HG03280 (cell line): Measurements from ENCODE around the gene HMGXB4.
A peak's percentile ranks its signal among the peaks of the same experiment; 100 is the strongest.

Experiments used
- ATAC-seq: cut with Tn5 transposase; IDR thresholded peaks from one replicate; pipeline ENCODE4 v1.9.1; 2021; ENCODE audit warnings: mild to moderate bottlenecking, moderate library complexity; ENCODE audit not compliant: unreplicated experiment

Gene HMGXB4

GRCh38 chr22:35308480-35309021 lies 51.3 kb downstream of the HMGXB4 start:
- ATAC-seq, result peak; percentile 41

DNA sequence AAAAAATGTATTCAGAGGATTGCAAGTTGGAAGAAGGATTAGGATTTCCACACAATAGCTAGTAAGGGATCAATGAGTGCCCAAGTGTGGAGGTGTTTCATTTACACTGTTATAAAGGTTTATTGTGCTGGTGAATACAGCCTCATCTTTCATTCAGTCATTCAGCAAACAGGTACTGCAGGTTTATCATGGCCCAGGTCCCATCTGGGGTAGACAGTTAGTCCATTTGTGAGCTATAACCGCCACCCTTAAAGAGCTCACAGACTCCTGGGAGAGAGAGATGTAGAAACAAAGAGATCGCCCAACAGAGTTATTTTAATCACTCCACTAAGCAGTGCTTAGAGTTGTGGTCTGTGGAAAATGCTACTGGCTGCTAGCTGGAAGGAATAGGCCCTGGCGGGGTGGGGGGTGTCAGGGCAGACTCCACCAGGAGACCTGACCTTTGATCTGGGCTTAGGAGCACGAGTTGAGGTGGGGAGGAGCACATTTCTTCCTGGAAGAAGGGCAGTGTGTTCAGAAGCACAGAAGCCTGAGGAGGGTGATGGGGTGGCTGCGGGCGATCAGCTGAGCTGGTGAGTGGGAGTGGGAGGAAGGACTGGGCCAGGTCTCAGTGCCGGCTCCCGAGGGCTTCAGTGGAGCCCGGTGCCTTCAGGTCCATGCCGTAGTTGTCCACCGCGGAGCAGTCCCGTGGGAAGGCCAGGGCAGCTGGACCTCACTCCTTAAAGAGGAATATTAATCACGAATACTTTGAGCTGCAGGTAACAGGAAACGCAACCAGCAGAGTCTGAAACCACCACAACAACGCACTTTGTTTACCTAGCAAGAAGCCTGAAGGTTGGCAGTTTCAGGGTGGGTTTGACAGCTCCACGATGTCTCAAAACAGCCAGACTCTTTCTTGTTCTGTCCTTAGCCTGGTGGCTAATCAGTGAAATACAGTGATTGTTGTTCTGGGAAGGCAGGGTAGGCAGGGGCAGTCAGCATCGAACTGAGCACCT lies 53.6 kb downstream of the HMGXB4 start:
- no peak for ATAC-seq

DNA sequence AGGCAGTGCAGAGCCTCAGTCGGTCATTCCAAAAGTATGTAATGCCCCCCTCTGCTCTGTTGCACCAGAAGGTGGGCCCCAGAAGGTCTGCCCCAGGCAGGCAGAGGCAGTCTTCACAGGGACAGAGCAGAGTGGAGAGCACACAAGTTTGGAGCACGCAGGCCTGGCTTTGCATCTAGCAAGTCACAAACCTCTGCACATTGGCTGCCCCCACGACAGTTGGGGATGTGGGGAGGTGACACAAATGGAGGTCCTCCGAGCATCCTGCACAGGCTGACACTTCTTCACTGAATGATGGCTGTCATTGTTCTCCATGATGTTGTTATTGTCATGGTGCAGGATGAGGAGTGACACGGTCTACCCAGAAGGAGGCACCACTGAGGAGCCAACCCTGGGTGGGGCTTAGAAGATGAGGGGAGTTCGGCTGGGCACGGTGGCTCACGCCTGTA lies 54.3 kb downstream of the HMGXB4 start:
- ATAC-seq, result no peak

DNA sequence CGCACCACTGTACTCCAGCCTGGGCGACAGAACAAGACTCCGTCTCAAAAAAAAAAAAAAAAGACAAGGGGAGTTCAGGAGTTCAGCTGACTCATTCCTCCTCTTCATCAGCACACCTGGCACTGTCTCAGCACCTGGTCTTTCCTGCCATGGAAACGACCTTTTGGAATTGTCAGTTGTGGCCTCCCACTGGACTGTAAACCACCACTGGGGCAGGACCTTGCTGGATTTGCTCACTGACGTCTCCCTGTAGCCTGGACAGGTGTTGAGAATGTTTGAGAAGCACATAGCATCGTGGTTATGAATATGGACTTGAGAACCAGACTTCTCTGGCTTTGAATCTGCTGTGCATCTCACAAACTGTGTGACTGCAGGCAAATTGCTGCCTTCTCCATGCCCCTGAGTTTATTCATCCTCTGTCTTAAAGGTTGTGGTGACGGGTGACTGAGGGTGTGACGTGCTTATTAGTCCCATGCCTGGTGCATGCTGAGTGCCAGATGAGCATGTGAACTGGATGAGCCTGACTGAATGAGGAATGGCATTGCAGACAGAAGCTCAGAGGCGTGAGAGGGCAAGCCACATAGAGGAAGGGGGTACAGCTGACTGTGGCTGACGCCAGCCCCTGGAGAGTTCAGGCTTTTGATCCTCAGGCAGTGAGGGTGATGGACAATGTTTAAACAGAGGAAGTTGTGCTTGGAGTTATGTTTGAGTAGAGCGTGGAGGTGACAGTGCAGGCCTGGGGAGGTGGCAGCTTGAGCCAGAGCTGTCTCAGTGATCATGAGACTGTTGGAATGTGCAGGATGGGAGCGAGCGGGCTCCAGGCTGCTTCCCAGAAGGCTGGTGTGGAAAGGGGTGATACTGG lies 55.1 kb downstream of the HMGXB4 start:
- no peak for ATAC-seq

DNA sequence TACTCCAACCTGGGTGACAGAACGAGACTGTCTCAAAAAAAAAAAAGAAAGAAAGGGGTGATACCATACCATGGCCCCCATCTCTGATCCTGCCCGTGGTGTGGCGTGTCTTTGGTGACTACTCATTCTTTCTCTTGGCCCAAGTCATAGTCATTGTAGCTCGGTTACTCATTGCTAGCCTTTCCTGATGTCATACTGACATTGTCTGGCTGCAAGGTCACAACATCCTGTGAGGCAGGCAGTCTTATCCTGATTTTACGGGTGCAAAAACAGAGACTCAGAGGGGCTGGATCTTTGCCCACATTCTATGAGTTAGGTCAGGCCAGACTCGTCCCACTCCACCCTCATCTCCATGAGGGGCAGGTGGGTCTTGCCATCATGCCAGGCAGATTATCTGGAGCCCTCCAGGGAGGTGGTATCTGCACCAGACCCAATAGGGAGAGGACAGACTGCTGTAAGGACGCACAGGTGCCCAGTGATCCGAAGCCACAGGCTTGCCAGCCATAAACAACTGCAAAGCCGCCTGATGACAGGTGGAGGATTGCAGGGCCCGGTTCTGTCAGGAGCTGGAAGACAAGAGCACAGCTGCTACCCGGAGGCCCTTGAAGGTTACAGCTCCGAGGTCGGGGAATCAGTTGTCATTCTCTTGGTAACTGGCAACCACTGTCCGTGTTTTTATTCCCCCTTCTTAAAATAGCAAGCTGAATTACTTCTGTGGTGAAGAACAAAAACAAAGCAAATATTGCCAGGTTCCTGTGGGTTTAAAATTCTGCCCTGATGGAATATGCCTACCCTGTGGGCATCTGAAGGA lies 56.2 kb downstream of the HMGXB4 start:
- ATAC-seq, result no peak

DNA sequence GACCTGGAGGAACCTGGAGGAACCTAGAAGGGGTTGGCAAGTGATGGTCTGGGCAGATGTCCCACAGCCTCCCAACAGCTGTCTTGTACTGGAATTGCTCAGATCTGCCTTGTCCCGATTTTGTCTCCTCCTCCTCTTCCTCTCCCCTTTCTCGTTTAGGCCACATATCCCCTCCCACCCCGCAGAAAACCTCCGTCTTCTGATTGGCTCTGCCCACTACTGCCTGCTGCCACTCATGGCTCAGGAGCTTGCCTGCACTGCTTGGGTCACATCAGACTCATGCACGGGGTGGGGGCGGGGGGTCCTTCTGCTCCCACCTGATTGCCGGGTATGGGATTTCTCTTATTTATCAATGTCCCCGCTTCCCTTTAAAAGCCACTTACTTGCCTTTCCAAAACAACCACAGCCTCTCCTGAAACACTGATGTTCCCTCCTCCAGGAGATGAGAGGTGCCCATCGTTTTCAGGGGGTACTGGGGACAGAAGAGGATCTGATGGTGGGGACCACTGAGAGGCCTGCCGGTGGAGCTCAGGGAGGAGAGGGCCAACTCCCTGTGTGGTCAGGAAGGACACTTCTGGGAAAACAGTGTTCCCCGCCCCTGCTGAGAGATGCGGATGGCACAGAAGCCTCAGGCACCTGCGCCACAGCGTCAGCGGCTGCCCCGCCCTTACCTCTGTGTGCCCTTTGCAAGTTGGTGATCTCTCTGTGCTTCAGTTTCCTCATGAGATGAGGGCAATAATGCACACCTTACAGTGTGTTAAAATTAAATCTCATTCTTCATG lies 57.1 kb downstream of the HMGXB4 start:
- ATAC-seq, result no peak

DNA sequence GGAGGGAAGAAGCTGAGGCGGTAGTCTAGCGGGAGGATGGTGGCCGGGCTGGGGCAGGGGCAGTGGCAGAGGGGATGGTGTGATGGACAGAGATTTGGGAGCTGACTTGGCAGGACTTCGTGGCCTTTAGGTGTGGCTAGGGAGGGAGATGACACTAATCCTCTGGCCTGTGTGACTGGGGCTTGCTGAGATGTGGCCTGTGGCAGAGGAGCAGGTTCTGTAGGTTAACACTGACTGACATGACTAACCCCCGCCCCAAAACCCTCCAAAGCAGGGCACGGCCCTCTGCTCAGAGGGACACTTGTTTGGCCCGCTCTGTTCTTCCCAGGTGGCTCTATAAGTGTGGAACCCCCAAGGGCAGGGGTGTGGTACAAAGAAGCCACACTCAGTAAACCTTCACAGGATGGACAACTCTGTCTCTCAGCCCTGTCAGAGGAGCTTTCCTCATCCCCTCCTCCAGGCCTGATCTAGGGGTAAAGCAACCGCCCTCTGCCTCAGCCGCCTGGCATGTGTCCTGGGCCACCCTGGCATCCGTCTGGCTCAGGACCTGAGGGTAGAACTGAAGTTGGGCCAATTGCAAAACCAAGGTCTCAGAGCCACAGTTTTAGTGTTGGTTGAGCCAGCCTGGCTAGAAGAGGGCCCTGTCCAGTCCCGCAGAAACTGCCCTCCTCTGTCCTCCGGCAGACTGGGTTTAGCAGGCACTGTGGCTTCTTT lies 58.0 kb downstream of the HMGXB4 start:
- ATAC-seq, result no peak

DNA sequence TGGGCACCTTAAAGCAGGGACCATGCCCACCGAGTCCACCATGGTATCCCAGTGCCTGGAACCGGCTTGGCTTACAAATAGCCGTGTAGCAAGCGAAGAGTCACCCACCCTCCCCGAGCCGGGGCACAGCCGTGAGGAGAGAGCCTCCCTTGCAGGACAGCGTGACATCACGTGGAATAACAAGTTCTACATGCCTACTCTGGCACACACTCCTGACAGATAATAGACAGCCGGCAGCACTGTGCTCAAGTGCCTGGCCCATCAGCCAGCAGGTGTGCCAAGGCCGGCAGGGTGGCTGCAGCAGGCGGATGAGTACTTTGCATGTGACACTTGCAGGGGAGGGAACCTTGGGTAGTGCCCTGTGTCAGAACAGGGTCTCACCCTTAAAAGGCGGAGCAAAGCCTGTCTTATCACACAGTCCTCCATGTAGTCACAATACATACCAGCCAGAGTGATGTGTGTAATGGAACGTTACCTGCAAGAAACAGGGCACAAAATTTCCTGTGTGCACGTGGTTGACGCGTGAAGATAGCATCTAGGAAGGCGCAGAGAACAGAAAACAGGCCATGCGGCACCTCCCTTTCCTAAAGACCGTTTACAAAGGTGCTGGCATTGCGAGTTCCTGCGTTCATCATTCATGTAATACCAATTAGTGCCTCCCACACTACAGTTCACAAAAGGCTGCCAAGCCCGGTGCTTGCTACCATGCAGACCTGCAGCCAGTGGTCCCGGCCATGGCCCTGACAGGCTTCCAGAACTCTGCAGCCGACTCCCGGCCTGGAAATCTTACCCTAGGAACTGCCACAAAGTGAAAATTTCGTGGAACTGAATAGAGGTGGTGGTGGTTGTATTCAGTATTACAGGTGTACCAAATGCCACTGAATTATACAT lies 58.8 kb downstream of the HMGXB4 start:
- ATAC-seq, result no peak

DNA sequence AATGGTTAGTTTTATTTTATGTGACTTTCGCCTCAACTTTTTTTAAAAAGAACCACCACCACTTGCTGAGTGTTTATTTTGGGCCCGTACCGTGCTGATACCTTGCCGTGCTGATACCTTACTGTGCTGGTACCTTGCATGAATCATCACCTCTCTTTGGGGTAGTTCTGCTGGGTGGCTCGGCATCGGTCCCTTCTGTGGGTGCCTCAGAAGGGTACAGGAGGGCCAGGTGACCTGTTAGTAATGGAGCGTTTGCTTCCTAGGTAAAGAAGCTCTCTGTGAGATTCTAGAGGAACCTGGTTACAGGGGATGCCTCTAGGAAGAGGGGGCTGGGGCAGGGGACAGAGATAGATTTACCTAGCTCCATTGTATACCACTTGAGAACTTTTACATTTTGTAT lies 59.5 kb downstream of the HMGXB4 start:
- no peak for ATAC-seq

- ATAC-seq, result no peak
Observed at GRCh38 chr22:35317680-35318290, 60.5 kb downstream of the HMGXB4 start.

GRCh38 chr22:35318346-35319215 lies 61.3 kb downstream of the HMGXB4 start:
- ATAC-seq, result no peak

GRCh38 chr22:35319244-35319985 lies 62.1 kb downstream of the HMGXB4 start:
- no peak for ATAC-seq

GRCh38 chr22:35322126-35322525 lies 64.8 kb downstream of the HMGXB4 start:
- ATAC-seq, result no peak

GRCh38 chr22:35322893-35323292 lies 65.6 kb downstream of the HMGXB4 start:
- ATAC-seq, result no peak

DNA sequence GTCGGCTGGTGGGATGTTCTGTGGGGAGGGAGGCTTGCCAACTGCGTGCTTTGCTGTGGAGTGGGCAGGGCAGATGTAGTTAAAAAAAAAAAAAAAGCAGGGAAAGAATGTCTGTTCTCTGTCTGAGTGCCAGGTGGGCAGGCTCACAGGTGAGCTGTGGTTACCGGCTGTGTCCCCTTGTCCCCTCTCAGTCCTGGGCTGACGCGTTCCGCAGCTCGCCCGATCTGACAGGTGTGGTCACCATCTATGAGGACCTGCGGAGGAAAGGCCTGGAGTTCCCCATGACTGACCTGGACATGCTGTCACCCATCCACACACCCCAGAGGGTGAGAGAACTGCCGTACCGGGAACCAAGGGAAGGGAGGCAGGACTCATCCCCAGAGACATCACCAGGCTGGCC lies 66.0 kb downstream of the HMGXB4 start:
- ATAC-seq, result no peak

GRCh38 chr22:35324067-35324466 lies 66.8 kb downstream of the HMGXB4 start:
- ATAC-seq, result no peak
